Upper lobe of left lung (tissue), 6 donors: ENCODE data around the gene ALPP. TPM values are rescaled to one million over a fixed set of nuclear protein-coding genes. Genes with fewer than 3 reads are reported as not detected.
"Not testable (repeated sequence)": the region's sequence is repeated elsewhere in the genome, so short reads cannot be mapped to it uniquely, and the experiment has no call there.

Experiments used
- ATAC-seq, 2 donors: fragments of 200-7000 bp; cut with Tn5 transposase; one replicate each; pipeline ENCODE4 v1.9.1; 2022; ENCODE audit warnings: mild to moderate bottlenecking in 2 of 2, moderate library complexity in 2 of 2; ENCODE audit not compliant: low FRiP score in 2 of 2
- DNase-seq, 2 donors: peaks; one replicate each; pipeline ENCODE4 v3.0.0-alpha.2; 2019 to 2020
- H3K27ac ChIP-seq, 4 donors: fragments of 200-600 bp; sonication (generic); one replicate each; pipeline ENCODE4 v1.5.1; 2016 to 2019
- H3K27me3 ChIP-seq, 4 donors: fragments of 200-600 bp; sonication (generic); one replicate each; pipeline ENCODE4 v1.5.1; 2017 to 2019
- H3K36me3 ChIP-seq, 4 donors: fragments of 200-600 bp; sonication (generic); one replicate each; pipeline ENCODE4 v1.5.1; 2016 to 2019
- H3K4me1 ChIP-seq, 4 donors: fragments of 200-600 bp; sonication (generic); one replicate each; pipeline ENCODE4 v1.5.1; 2018 to 2019
- H3K4me3 ChIP-seq, 4 donors: fragments of 200-600 bp; sonication (generic); one replicate each; pipeline ENCODE4 v1.5.1; 2017 to 2019; ENCODE audit warnings: mild to moderate bottlenecking in 2 of 4, moderate library complexity in 1 of 4
- H3K9me3 ChIP-seq, 4 donors: fragments of 200-600 bp; sonication (generic); one replicate each; pipeline ENCODE4 v1.5.1; 2018 to 2019
- CTCF ChIP-seq, 6 experiments: fragments of 450-650 bp in 4 of 6; fragments of 200-600 bp in 2 of 6; sonication (generic) in 2 of 6; IDR thresholded peaks; one replicate each; pipeline ENCODE4 v1.5.1; 2016 to 2019; ENCODE audit warnings: antibody characterized with exemption in 6 of 6
- EP300 ChIP-seq, 4 donors: sonication (generic); formaldehyde crosslinking; IDR thresholded peaks; one replicate each; pipeline ENCODE4 v1.5.1; 2017; ENCODE audit warnings: antibody characterized with exemption in 4 of 4, control low read depth in 2 of 4
- POLR2A ChIP-seq, 4 donors: fragments of 450-650 bp; IDR thresholded peaks; one replicate each; pipeline ENCODE4 v1.5.1; 2016 to 2017; ENCODE audit warnings: antibody characterized with exemption in 4 of 4, mild to moderate bottlenecking in 2 of 4
- POLR2AphosphoS5 ChIP-seq, 2 donors: sonication (generic); formaldehyde crosslinking; IDR thresholded peaks; one replicate each; pipeline ENCODE4 v1.5.1; 2017; ENCODE audit warnings: antibody characterized with exemption in 2 of 2
- WGBS, 2 donors: methylation state at CpG; one replicate each; pipeline ENCODE4 v1.1.5; 2017 to 2018; 5-methylcytosine and 5-hydroxymethylcytosine counted together
- total RNA-seq, 6 donors: library from RNA; depleted of rRNA in 4 of 6; stranded (reverse); fragments of >200 nt in 4 of 6; gene quantifications; one replicate each; pipeline versions ENCODE4 v1.1.0 to v1.2.1, GENCODE V29; 2016 to 2021
- donor health status: DM: no; HTN: no; CAD: no; lungs with moderate emphysema.
- donor health status: DM: no; HTN: yes; CAD: no; lungs with severe emphysema.

ALPP gene
- total RNA-seq, 6 donors from 2014 or later = 4.8 to 59.1 (median 30.8) TPM

DNA sequence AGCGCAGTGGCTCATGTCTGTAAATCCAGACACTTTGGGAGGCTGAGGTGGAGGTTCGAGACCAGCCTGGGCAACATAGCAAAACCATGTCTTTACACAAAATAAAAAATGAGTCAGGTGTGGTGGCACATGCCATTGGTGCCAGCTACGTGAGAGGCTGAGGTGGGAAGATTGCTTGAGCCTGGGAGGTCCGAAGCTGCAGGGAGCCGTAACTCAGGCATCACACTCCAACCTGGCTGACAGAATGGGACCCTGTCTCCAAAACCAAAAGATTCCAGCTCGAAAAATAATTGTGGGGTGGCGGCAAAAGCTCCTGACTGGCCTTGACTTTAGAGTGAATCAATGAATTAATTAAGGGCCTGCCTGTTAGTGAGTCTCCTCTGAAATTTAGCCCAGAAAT lies 1.2 kb upstream of the ALPP start:
- Histone ChIP-seq H3K4me1 (no peaks in the 10 kb centered on the region), H3K36me3 (no peaks in the 10 kb centered on the region), H3K9me3 (no peaks in the 10 kb centered on the region), H3K27me3 (peaks cover 0 to 7% (median 3%) of the 10 kb centered on the region in 4 donors), H3K27ac (no peak overlapping the region), H3K4me3 (no peak overlapping the region)
- DNase-seq = no peak
- no peak for ATAC-seq
- WGBS, 2 donors = 83 to 86% methylated on average over 7 of the region's 7 CpGs
- no peak for TF ChIP-seq CTCF (IDR thresholded peaks at IDR 0.05)
- no peak for TF ChIP-seq POLR2AphosphoS5 (IDR thresholded peaks at IDR 0.05)
- TF ChIP-seq POLR2A (IDR thresholded peaks at IDR 0.05) = no peak
- TF ChIP-seq EP300 (IDR thresholded peaks at IDR 0.05) = no peak

DNA sequence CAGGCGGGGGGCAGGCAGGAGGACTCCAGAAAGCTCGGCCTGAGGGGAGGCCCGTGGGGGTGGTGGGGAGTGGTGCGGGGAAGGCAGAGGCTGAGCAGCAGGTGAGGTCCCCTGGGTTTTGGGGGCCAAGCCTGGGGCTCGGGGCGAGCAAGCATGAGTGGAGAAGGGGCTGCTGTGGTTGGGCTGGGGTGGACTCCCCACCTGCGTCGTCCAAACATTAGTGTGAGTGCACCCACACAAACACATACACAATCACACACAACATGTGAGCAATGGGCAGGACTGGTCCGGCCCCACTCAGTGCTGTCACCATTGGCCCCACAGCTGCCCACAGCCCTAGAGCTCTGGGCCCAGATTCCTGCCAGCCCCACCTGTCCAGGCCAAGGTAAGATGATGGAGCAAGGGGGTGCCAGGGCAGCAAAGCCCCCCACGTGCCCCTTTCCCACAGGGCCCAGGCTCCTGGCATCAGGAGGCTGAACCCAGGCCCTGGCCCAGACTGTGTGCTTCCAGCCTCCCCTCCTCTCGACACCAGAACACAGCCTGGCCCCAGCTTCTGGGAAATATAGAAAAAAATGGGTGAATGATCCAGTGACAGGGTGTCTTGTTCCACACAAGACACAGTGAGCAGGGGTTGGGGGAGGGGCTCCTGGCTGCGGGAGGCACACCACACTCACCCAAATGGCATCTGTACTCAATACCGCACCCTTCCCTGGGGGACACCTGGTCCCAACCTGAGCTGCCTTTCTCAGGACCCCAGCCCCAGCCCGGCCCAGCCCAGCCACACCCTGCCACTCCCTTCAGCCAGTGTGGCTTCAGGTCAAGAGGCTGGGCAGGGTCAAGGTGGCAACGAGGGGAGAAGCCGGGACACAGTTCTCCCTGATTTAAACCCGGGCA lies 463 bp upstream of the ALPP start:
- Histone ChIP-seq H3K9me3 (no peaks in the 10 kb centered on the region), H3K4me3 (no peak overlapping the region), H3K27me3 (peaks cover 0 to 7% (median 3%) of the 10 kb centered on the region in 4 donors), H3K27ac (peak overlapping the region in 1 of 4 donors; percentile 0), H3K4me1 (no peaks in the 10 kb centered on the region), H3K36me3 (no peaks in the 10 kb centered on the region)
- DNase-seq = peak in 1 of 2 donors; percentile 69
- 72 to 76% methylated on average over 11 to 14 of the region's 17 CpGs for WGBS, 2 donors
- TF ChIP-seq EP300 (IDR thresholded peaks at IDR 0.05) (no peak), POLR2AphosphoS5 (IDR thresholded peaks at IDR 0.05) (no peak), CTCF (IDR thresholded peaks at IDR 0.05) (no peak), POLR2A (IDR thresholded peaks at IDR 0.05) (no peak)
- ATAC-seq = peak in 1 of 2 donors; percentile 54

- not testable (repeated sequence) for H3K4me3 ChIP-seq, H3K27me3 ChIP-seq, H3K27ac ChIP-seq, H3K9me3 ChIP-seq, H3K36me3 ChIP-seq, H3K4me1 ChIP-seq
- 88 to 94% methylated on average over 9 to 37 of the region's 41 CpGs for WGBS, 2 donors
- peak in 1 of 2 donors; percentile 66 for DNase-seq
- ATAC-seq = peak in 1 of 2 donors; percentile 13
These were observed 1.3 kb downstream of the ALPP start for GRCh38 chr2:232379610-232380590.

DNA sequence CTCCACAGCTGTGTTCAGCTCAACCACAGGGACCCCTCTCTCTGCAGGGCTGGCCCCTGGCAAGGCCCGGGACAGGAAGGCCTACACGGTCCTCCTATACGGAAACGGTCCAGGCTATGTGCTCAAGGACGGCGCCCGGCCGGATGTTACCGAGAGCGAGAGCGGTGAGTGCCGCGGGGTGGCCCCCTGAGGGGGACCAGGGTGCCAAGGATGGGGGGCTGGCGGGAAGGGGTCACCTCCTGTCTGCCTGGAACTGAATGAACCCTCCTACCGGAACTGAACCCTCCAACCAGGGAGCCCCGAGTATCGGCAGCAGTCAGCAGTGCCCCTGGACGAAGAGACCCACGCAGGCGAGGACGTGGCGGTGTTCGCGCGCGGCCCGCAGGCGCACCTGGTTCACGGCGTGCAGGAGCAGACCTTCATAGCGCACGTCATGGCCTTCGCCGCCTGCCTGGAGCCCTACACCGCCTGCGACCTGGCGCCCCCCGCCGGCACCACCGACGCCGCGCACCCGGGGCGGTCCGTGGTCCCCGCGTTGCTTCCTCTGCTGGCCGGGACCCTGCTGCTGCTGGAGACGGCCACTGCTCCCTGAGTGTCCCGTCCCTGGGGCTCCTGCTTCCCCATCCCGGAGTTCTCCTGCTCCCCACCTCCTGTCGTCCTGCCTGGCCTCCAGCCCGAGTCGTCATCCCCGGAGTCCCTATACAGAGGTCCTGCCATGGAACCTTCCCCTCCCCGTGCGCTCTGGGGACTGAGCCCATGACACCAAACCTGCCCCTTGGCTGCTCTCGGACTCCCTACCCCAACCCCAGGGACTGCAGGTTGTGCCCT lies 2.9 kb downstream of the ALPP start:
- H3K27me3 ChIP-seq, H3K9me3 ChIP-seq, H3K27ac ChIP-seq, H3K36me3 ChIP-seq, H3K4me1 ChIP-seq, H3K4me3 ChIP-seq: not testable (repeated sequence)
- DNase-seq (peak in 1 of 2 donors; percentile 86), ATAC-seq (peak in 1 of 2 donors; percentile 23)
- WGBS, 2 donors = 38 to 62% methylated on average over 26 to 30 of the region's 59 CpGs
- peak in 1 of 6 experiments; percentile 21 for TF ChIP-seq CTCF (IDR thresholded peaks at IDR 0.05)
